ENCODE measurements around the gene LY6G5C. TPM values are rescaled to one million over a fixed set of nuclear protein-coding genes. Genes with fewer than 3 reads are reported as not detected.
A peak's percentile ranks its signal among the peaks of the same experiment; 100 is the strongest.

LY6G5C gene
- total and polyA plus RNA-seq, 2 of the 13 experiments (the other 11 are each of a cell fraction or from before 2014, with no cell fraction given), result 0.33 to 0.55 TPM

DNA sequence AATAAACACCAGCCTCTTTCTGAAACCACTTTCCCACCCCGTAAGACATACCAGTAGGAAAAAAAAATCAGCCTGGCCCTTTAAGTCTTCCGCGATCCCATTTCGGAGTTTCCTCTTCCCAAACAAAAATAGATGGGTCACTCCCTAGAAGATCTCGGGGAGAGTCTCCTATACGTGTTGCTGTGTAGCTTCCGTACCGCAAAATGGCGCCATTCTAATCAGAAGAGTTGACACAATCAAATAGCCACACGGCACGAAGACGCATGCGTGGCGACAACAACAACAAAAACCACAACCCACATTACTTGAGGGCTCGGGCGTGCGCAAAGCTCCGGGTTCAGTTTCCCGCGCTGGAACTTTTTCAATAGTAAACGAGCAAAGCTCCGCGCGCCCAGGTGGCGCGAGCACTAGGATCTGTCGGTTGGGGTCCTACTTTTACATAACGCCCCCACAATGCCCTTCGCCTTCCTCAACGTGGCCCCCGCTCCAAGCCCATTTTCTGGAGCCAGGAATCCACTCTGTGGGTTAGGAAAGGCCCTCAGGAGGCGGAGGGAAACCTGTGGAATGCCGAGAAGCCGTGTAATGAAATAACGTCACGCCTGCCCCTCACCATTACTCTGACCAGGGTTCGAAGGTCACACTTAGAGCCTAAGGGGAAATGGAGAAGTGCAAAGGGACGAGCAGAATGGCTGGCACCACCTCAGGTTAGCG is 15.9 kb downstream of the LY6G5C start, which contains the start of gene GPANK1 (continued):
- TF ChIP-seq ZBTB40 (IDR thresholded peaks at IDR 0.05) (no peak), ZBTB40 (CRISPR knock-in tag; IDR thresholded peaks at IDR 0.05) (no peak; the same call in 1 of the 2 replicates), HMGXB4 (CRISPR knock-in tag; IDR thresholded peaks at IDR 0.05; ENCODE audit: borderline replicate concordance in 1 of 2, low read depth in 1 of 2) (peak in 1 of 2 experiments; percentile 75; a peak in 2 of 4 replicates), EED (CRISPR knock-in tag; IDR thresholded peaks at IDR 0.05) (peak; percentile 61; the same call in 1 of the 2 replicates), KDM4B (CRISPR knock-in tag; IDR thresholded peaks at IDR 0.05) (no peak), AGO2 (optimal IDR thresholded peaks at IDR 0.05; ENCODE audit: low read depth, low read length) (peak; percentile 54), ZBTB34 (CRISPR knock-in tag; IDR thresholded peaks at IDR 0.05) (no peak), TAF15 (IDR thresholded peaks at IDR 0.05; ENCODE audit: low read depth, low read length, poor library complexity, severe bottlenecking) (no peak), ZBTB20 (CRISPR knock-in tag; IDR thresholded peaks at IDR 0.05; ENCODE audit: borderline replicate concordance, low read depth) (no peak), FOXC1 (CRISPR knock-in tag; IDR thresholded peaks at IDR 0.05; ENCODE audit: borderline replicate concordance) (no peak)
- TF ChIP-seq, protein P1, sequence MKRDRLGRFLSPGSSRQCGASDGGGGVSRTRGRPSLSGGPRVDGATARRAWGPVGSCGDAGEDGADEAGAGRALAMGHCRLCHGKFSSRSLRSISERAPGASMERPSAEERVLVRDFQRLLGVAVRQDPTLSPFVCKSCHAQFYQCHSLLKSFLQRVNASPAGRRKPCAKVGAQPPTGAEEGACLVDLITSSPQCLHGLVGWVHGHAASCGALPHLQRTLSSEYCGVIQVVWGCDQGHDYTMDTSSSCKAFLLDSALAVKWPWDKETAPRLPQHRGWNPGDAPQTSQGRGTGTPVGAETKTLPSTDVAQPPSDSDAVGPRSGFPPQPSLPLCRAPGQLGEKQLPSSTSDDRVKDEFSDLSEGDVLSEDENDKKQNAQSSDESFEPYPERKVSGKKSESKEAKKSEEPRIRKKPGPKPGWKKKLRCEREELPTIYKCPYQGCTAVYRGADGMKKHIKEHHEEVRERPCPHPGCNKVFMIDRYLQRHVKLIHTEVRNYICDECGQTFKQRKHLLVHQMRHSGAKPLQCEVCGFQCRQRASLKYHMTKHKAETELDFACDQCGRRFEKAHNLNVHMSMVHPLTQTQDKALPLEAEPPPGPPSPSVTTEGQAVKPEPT (CRISPR knock-in tag; IDR thresholded peaks at IDR 0.05; ENCODE audit: low read depth), result no peak; the same call in 1 of the 2 replicates
- TF ChIP-seq, protein P2, sequence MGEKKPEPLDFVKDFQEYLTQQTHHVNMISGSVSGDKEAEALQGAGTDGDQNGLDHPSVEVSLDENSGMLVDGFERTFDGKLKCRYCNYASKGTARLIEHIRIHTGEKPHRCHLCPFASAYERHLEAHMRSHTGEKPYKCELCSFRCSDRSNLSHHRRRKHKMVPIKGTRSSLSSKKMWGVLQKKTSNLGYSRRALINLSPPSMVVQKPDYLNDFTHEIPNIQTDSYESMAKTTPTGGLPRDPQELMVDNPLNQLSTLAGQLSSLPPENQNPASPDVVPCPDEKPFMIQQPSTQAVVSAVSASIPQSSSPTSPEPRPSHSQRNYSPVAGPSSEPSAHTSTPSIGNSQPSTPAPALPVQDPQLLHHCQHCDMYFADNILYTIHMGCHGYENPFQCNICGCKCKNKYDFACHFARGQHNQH (CRISPR knock-in tag; IDR thresholded peaks at IDR 0.05), result peak; percentile 87
